ENCODE results near the gene FLOT1.

Gene FLOT1

GRCh38 chr6:30754631-30755030 lies 12.1 kb upstream of the FLOT1 start:
- Histone ChIP-seq H4K20me1 (ENCODE audit: insufficient read depth, low read length) (no peaks in the 10 kb centered on the region), H3K4me3 (ENCODE audit: low read depth, low read length, poor library complexity, severe bottlenecking) (no peak overlapping the region), H2AFZ (ENCODE audit: low read length) (no peak overlapping the region), H3K9me2 (ENCODE audit: low read depth, low read length) (no peaks in the 10 kb centered on the region), H3K4me2 (ENCODE audit: low read length) (no peak overlapping the region), H3K79me2 (ENCODE audit: insufficient read depth, low read length) (no peaks in the 10 kb centered on the region), H3K4me1 (ENCODE audit: insufficient read depth, low read length, severe bottlenecking) (no peaks in the 10 kb centered on the region), H3K9me3 (ENCODE audit: low read length) (no peaks in the 10 kb centered on the region), H3K9ac (ENCODE audit: low read length) (no peak overlapping the region), H3K36me3 (ENCODE audit: insufficient read depth, low read length) (no peaks in the 10 kb centered on the region), H3K27me3 (ENCODE audit: insufficient read depth, low read length) (no peaks in the 10 kb centered on the region; the same call in 1 of the 2 replicates), H3K27ac (ENCODE audit: low read depth, low read length, poor library complexity, severe bottlenecking) (no peak overlapping the region), H3F3A (ENCODE audit: insufficient read depth, low read length) (no peaks in the 10 kb centered on the region)
- no peak for TF ChIP-seq EZH2 (IDR thresholded peaks at IDR 0.05; ENCODE audit: borderline replicate concordance, low read length)
- no peak for TF ChIP-seq CTCF (IDR thresholded peaks at IDR 0.05; ENCODE audit: low read length)

- H3K9me2 ChIP-seq (ENCODE audit: low read depth, low read length): no peaks in the 10 kb centered on the region
- no peak overlapping the region for H3K27ac ChIP-seq (ENCODE audit: low read depth, low read length, poor library complexity, severe bottlenecking)
- no peaks in the 10 kb centered on the region for H3K36me3 ChIP-seq (ENCODE audit: insufficient read depth, low read length)
- H3K9me3 ChIP-seq (ENCODE audit: low read length): no peaks in the 10 kb centered on the region
- no peaks in the 10 kb centered on the region; the same call in 1 of the 2 replicates for H3K27me3 ChIP-seq (ENCODE audit: insufficient read depth, low read length)
- TF ChIP-seq CTCF (IDR thresholded peaks at IDR 0.05; ENCODE audit: low read length) (no peak), EZH2 (IDR thresholded peaks at IDR 0.05; ENCODE audit: borderline replicate concordance, low read length) (no peak)
- no peak overlapping the region for H3K4me3 ChIP-seq (ENCODE audit: low read depth, low read length, poor library complexity, severe bottlenecking)
- no peak overlapping the region for H3K4me2 ChIP-seq (ENCODE audit: low read length)
- no peaks in the 10 kb centered on the region for H4K20me1 ChIP-seq (ENCODE audit: insufficient read depth, low read length)
- H3K9ac ChIP-seq (ENCODE audit: low read length): no peak overlapping the region
- no peak overlapping the region for H2AFZ ChIP-seq (ENCODE audit: low read length)
- no peaks in the 10 kb centered on the region for H3F3A ChIP-seq (ENCODE audit: insufficient read depth, low read length)
- no peaks in the 10 kb centered on the region for H3K4me1 ChIP-seq (ENCODE audit: insufficient read depth, low read length, severe bottlenecking)
- no peaks in the 10 kb centered on the region for H3K79me2 ChIP-seq (ENCODE audit: insufficient read depth, low read length)
These were observed 9.9 kb upstream of the FLOT1 start for GRCh38 chr6:30752157-30752927.

- no peaks in the 10 kb centered on the region for H3K4me1 ChIP-seq (ENCODE audit: insufficient read depth, low read length, severe bottlenecking)
These were observed 7.8 kb upstream of the FLOT1 start for GRCh38 chr6:30750379-30750668.

More at GRCh38 chr6:30750379-30750668, 7.8 kb upstream of the FLOT1 start:
- no peak overlapping the region for H2AFZ ChIP-seq (ENCODE audit: low read length)
- no peak overlapping the region for H3K4me3 ChIP-seq (ENCODE audit: low read depth, low read length, poor library complexity, severe bottlenecking)
- TF ChIP-seq EZH2 (IDR thresholded peaks at IDR 0.05; ENCODE audit: borderline replicate concordance, low read length): no peak
- no peak for TF ChIP-seq CTCF (IDR thresholded peaks at IDR 0.05; ENCODE audit: low read length)
- H3K4me2 ChIP-seq (ENCODE audit: low read length): no peak overlapping the region
- no peaks in the 10 kb centered on the region for H3K9me3 ChIP-seq (ENCODE audit: low read length)
- H3K36me3 ChIP-seq (ENCODE audit: insufficient read depth, low read length): no peaks in the 10 kb centered on the region
- H4K20me1 ChIP-seq (ENCODE audit: insufficient read depth, low read length): no peaks in the 10 kb centered on the region
- H3K27ac ChIP-seq (ENCODE audit: low read depth, low read length, poor library complexity, severe bottlenecking): no peak overlapping the region
- H3F3A ChIP-seq (ENCODE audit: insufficient read depth, low read length): no peaks in the 10 kb centered on the region
- H3K9me2 ChIP-seq (ENCODE audit: low read depth, low read length): no peaks in the 10 kb centered on the region
- no peaks in the 10 kb centered on the region for H3K79me2 ChIP-seq (ENCODE audit: insufficient read depth, low read length)
- H3K9ac ChIP-seq (ENCODE audit: low read length): no peak overlapping the region
- no peaks in the 10 kb centered on the region; the same call in 1 of the 2 replicates for H3K27me3 ChIP-seq (ENCODE audit: insufficient read depth, low read length)

Data from OCI-LY1 (cell line).